IMR-90 (cell line): Measurements from ENCODE around the gene CDKL1. TPM values are rescaled to one million over a fixed set of nuclear protein-coding genes. Genes with fewer than 3 reads are reported as not detected.

Experiments used
- ATAC-seq: fragments of 200-7000 bp; cut with Tn5 transposase; 2 replicates; pipeline ENCODE4 v1.9.1; 2020; ENCODE audit warnings: low read depth, mild to moderate bottlenecking, moderate library complexity
- BruUV-seq: library from RNA; stranded (reverse); fragments of 400-500 nt; replicated peaks from 2 replicates; lab custom pipeline; 2021; lab: Mats Ljungman, UMichigan
- CTCF ChIA-PET: fragments of 300-600 bp; formaldehyde crosslinking; extraction: SDS; loops from one replicate; lab custom pipeline; 2021; ENCODE audit warnings: antibody characterized with exemption; lab: Yijun Ruan, JAX
- POLR2A ChIA-PET: fragments of 300-600 bp; sonication (Branson Sonifier 250); formaldehyde crosslinking; loops from one replicate; lab custom pipeline; 2022; ENCODE audit warnings: antibody characterized with exemption; ENCODE audit not compliant: unreplicated experiment; lab: Charles Lee
- DNase-seq: peaks from one replicate; pipeline ENCODE4 v3.0.0; 2013
- H2AFZ ChIP-seq: replicated peaks from 2 replicates; pipeline ENCODE3; 2013; ENCODE audit warnings: low read length, mild to moderate bottlenecking; ENCODE audit not compliant: poor library complexity
- H2AK5ac ChIP-seq: 2 replicates; pipeline ENCODE4 v1.6.1; 2013; ENCODE audit warnings: low read depth, low read length, inconsistent platforms
- H2AK9ac ChIP-seq: replicated peaks from 2 replicates; pipeline ENCODE3; 2013; ENCODE audit warnings: mild to moderate bottlenecking, low read depth, low read length, moderate library complexity; ENCODE audit not compliant: poor library complexity
- H2BK120ac ChIP-seq: 2 replicates; pipeline ENCODE4 v1.6.1; 2013; ENCODE audit warnings: low read depth, low read length, inconsistent platforms
- H2BK15ac ChIP-seq: 3 replicates; pipeline ENCODE4 v1.6.1; 2013; ENCODE audit warnings: low read depth, low read length, inconsistent platforms
- H2BK20ac ChIP-seq: 2 replicates; pipeline ENCODE4 v1.6.1; 2013; ENCODE audit warnings: low read depth, mild to moderate bottlenecking, inconsistent platforms, low read length, moderate library complexity
- H2BK5ac ChIP-seq: 2 replicates; pipeline ENCODE4 v1.6.1; 2013; ENCODE audit warnings: mild to moderate bottlenecking, low read depth, low read length, inconsistent platforms; ENCODE audit not compliant: poor library complexity, severe bottlenecking
- H3K14ac ChIP-seq: replicated peaks from 2 replicates; pipeline ENCODE4 v1.6.1; 2013; ENCODE audit warnings: low read depth, low read length, inconsistent platforms
- H3K18ac ChIP-seq: 2 replicates; pipeline ENCODE4 v1.6.1; 2013; ENCODE audit warnings: low read depth, low read length, control low read depth
- H3K23ac ChIP-seq: 2 replicates; pipeline ENCODE4 v1.6.1; 2013; ENCODE audit warnings: low read depth, low read length, inconsistent platforms
- H3K27ac ChIP-seq: 2 replicates; pipeline ENCODE4 v1.5.1; 2013; ENCODE audit warnings: mild to moderate bottlenecking, control low read depth, low read length; ENCODE audit not compliant: insufficient read depth
- H3K27me3 ChIP-seq: 2 replicates; pipeline ENCODE4 v1.6.1; 2013; ENCODE audit warnings: low read length; ENCODE audit not compliant: control insufficient read depth, insufficient read depth
- H3K36me3 ChIP-seq: 2 replicates; pipeline ENCODE4 v1.6.1; 2013; ENCODE audit warnings: low read length, mixed read lengths; ENCODE audit not compliant: control insufficient read depth, insufficient read depth
- H3K4ac ChIP-seq: 2 replicates; pipeline ENCODE4 v1.6.1; 2013; ENCODE audit warnings: low read depth, low read length, inconsistent platforms
- H3K4me1 ChIP-seq: 2 replicates; pipeline ENCODE4 v1.6.1; 2013; ENCODE audit warnings: low read length, mixed read lengths; ENCODE audit not compliant: control insufficient read depth, insufficient read depth
- H3K4me2 ChIP-seq: 2 replicates; pipeline ENCODE4 v1.6.1; 2013; ENCODE audit warnings: low read depth, mild to moderate bottlenecking, control low read depth, low read length, moderate library complexity
- H3K4me3 ChIP-seq: 2 replicates; pipeline ENCODE4 v1.5.1; 2013; ENCODE audit warnings: low read depth, mild to moderate bottlenecking, control low read depth, low read length, moderate library complexity; ENCODE audit not compliant: insufficient read depth
- H3K56ac ChIP-seq: 2 replicates; pipeline ENCODE4 v1.6.1; 2013; ENCODE audit warnings: low read length, inconsistent platforms; ENCODE audit not compliant: insufficient read depth; ENCODE audit errors: extremely low read depth
- H3K79me1 ChIP-seq, 2 experiments: 2 replicates each; pipeline ENCODE4 v1.6.1; 2013; ENCODE audit warnings: low read length in 2 of 2, inconsistent platforms in 1 of 2, low read depth in 1 of 2
- H3K9ac ChIP-seq: 2 replicates; pipeline ENCODE4 v1.6.1; 2013; ENCODE audit warnings: low read depth, low read length, control low read depth
- H3K9me1 ChIP-seq: 2 replicates; pipeline ENCODE4 v1.6.1; 2013; ENCODE audit warnings: low read length, inconsistent platforms; ENCODE audit not compliant: insufficient read depth
- H3K9me3 ChIP-seq: 2 replicates; pipeline ENCODE4 v1.6.1; 2013; ENCODE audit warnings: low read length; ENCODE audit not compliant: control insufficient read depth, insufficient read depth
- H4K20me1 ChIP-seq: 2 replicates; pipeline ENCODE4 v1.6.1; 2013; ENCODE audit warnings: low read length, inconsistent platforms; ENCODE audit not compliant: insufficient read depth
- H4K5ac ChIP-seq: 2 replicates; pipeline ENCODE4 v1.6.1; 2013; ENCODE audit warnings: mild to moderate bottlenecking, low read depth, low read length, control low read depth
- H4K8ac ChIP-seq, 2 experiments: 2 replicates each; pipeline ENCODE4 v1.6.1; 2013; ENCODE audit warnings: low read depth in 2 of 2, low read length in 2 of 2, control low read depth in 1 of 2, inconsistent platforms in 1 of 2
- H4K91ac ChIP-seq: 2 replicates; pipeline ENCODE4 v1.6.1; 2013; ENCODE audit warnings: low read depth, low read length, inconsistent platforms; ENCODE audit not compliant: insufficient read depth
- CTCF ChIP-seq: conservative IDR thresholded peaks from 2 replicates; pipeline ENCODE4 v1.5.1; 2012; ENCODE audit warnings: mild to moderate bottlenecking, low read depth, low read length, improper control_type of control experiment
- FOS ChIP-seq: fragments of 150-350 bp; IDR thresholded peaks from 2 replicates; pipeline ENCODE4 v1.6.1; 2016; ENCODE audit warnings: low read depth, low read length
- RAD21 ChIP-seq: IDR thresholded peaks from 2 replicates; pipeline ENCODE4 v1.6.1; 2012; ENCODE audit warnings: low read length, improper control_type of control experiment
- WGBS, 2 experiments: methylation state at CpG; one replicate each; pipeline versions ENCODE4 v1.1.5 to v1.1.7; 2013; ENCODE audit warnings: missing lambda C conversion rate in 2 of 2; ENCODE audit not compliant: insufficient read length in 1 of 2; ENCODE audit errors: extremely low coverage in 2 of 2; 5-methylcytosine and 5-hydroxymethylcytosine counted together
- dilution Hi-C: fragments of 300-500 bp; cut with HindIII; formaldehyde crosslinking; loops from one replicate; pipeline ENCODE4 v1.14.3; 2018; ENCODE audit warnings: low sequenced_read_pairs; ENCODE audit not compliant: unreplicated experiment
- in situ Hi-C: fragments of 300-500 bp; cut with MboI; formaldehyde crosslinking; loops from 3 replicates; pipeline ENCODE4 v1.14.3; 2019; ENCODE audit warnings: low sequenced_read_pairs, inconsistent platforms, mixed read lengths
- intact Hi-C: fragments of 100-400 bp; cut with micrococcal nuclease; formaldehyde crosslinking; loops from 2 replicates; pipeline ENCODE4 v1.10.0; 2022
- polyA plus RNA-seq, 3 experiments: library from polyadenylated mRNA; depleted of rRNA; stranded (reverse); fragments of >200 nt; gene quantifications; 2 replicates each; pipeline ENCODE4 v1.2.3, GENCODE V29; 2012; ENCODE audit warnings: low replicate concordance in 1 of 3
- total RNA-seq: library from RNA; depleted of rRNA; stranded (reverse); fragments of >200 nt; gene quantifications from 2 replicates; pipeline ENCODE4 v1.2.3, GENCODE V29; 2012

The CDKL1 gene
- total and polyA plus RNA-seq, 2 of the 4 experiments (the other 2 are of a cell fraction), result 1.9 to 3.8 TPM

- intact Hi-C loops (no loop called here), dilution Hi-C loops (no loop called here), in situ Hi-C loops (no loop called here)
- H4K5ac ChIP-seq, result peak overlapping the region; percentile 30; the same call in 1 of the 2 replicates
- peak overlapping the region; percentile 55 for H2BK20ac ChIP-seq
- peak overlapping the region; percentile 67 for H2BK120ac ChIP-seq
- H2AK5ac ChIP-seq, result peak overlapping the region; percentile 67; the same call in 1 of the 2 replicates
- H2AFZ ChIP-seq, result peak overlapping the region; percentile 60
- peak overlapping the region; percentile 51 for H2AK9ac ChIP-seq
- H2BK15ac ChIP-seq, result peak overlapping the region; percentile 19; the same call in 2 of the 3 replicates
- no peak overlapping the region for H3K4me2 ChIP-seq
- H3K79me1 ChIP-seq, result peaks cover 0 to 11% of the 10 kb centered on the region in 2 experiments; a peak in 1 of 4 replicates
- ATAC-seq (no peak; the same call in 1 of the 2 replicates), DNase-seq (peak; percentile 55)
- TF ChIP-seq CTCF, result no peak
- TF ChIP-seq RAD21, result no peak
- TF ChIP-seq FOS, result no peak
- no peaks in the 10 kb centered on the region for H3K9me3 ChIP-seq
- H3K27ac ChIP-seq, result no peak overlapping the region
- H3K23ac ChIP-seq, result no peak overlapping the region
- H2BK5ac ChIP-seq, result no peak overlapping the region
- WGBS, 2 experiments, result 80% methylated on average over 1 of the region's 2 CpGs; no CpG with 5 or more reads in 1 of the 2 experiments
- peaks cover 11% of the 10 kb centered on the region for H3K4me1 ChIP-seq
- no peak overlapping the region for H3K4me3 ChIP-seq
- peak overlapping the region; percentile 42; the same call in 1 of the 2 replicates for H3K14ac ChIP-seq
- H4K91ac ChIP-seq, result peak overlapping the region; percentile 82
- no peaks in the 10 kb centered on the region for H3K36me3 ChIP-seq
- BruUV-seq, result no TSS peak
- POLR2A ChIA-PET, result no interaction called here
- H3K4ac ChIP-seq, result peak overlapping the region; percentile 41
- H3K9ac ChIP-seq, result no peak overlapping the region
- no peak overlapping the region; the same call in 1 of the 2 replicates for H3K56ac ChIP-seq
- no peaks in the 10 kb centered on the region for H3K27me3 ChIP-seq
- CTCF ChIA-PET, result no interaction called here
- no peaks in the 10 kb centered on the region for H4K20me1 ChIP-seq
- H3K18ac ChIP-seq, result peak overlapping the region; percentile 46
- H3K9me1 ChIP-seq, result peaks cover 4% of the 10 kb centered on the region
- peak overlapping the region in 1 of 2 experiments; percentile 71; a peak in 1 of 4 replicates for H4K8ac ChIP-seq
Measured at GRCh38 chr14:50350975-50351374, 45.7 kb downstream of the CDKL1 start.
